GM18520 (cell line): ENCODE data around the gene MAGEA6.
"Not testable (repeated sequence)": the region's sequence is repeated elsewhere in the genome, so short reads cannot be mapped to it uniquely, and the experiment has no call there.

Experiments
- ATAC-seq: cut with Tn5 transposase; IDR thresholded peaks from one replicate; pipeline ENCODE4 v1.9.1; 2021; ENCODE audit not compliant: unreplicated experiment

Gene MAGEA6

DNA sequence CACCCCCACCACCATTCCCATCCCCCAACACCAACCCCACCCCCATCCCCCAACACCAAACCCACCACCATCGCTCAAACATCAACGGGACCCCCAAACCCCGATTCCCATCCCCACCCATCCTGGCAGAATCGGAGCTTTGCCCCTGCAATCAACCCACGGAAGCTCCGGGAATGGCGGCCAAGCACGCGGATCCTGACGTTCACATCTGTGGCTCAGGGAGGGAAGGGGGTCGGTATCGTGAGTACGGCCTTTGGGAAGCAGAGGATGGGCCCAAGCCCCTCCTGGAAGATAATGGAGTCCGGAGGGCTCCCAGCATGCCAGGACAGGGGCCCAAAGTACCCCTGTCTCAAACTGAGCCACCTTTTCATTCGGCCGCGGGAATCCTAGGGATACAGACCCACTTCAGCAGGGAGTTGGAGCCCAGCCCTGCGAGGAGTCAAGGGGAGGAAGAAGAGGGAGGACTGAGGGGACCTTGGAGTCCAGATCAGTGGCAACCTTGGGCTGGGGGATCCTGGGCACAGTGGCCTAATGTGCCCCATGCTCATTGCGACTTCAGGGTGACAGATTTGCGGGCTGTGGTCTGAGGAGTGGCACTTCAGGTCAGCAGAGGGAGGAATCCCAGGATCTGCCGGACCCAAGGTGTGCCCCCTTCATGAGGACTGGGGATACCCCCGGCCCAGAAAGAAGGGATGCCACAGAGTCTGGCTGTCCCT is 35.2 kb downstream of the MAGEA6 start:
- ATAC-seq = not testable (repeated sequence)

DNA sequence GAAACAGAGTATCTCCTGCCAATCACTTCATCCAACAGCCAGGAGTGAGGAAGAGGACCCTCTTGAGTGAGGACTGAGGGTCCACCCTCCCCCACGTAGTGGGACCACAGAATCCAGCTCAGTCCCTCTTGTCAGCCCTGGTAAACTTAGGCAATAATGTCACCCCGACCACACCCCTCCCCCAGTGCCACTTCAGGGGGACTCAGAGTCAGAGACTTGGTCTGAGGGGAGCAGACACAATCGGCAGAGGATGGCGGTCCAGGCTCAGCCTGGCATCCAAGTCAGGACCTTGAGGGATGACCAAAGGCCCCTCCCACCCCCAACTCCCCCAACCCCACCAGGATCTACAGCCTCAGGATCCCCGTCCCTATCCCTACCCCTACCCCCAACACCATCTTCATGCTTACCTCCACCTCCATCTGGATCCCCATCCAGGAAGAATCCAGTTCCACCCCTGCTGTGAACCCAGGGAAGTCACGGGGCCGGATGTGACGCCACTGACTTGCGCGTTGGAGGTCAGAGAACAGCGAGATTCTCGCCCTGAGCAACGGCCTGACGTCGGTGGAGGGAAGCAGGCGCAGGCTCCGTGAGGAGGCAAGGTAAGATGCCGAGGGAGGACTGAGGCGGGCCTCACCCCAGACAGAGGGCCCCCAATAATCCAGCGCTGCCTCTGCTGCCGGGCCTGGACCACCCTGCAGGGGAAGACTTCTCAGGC is 36.1 kb downstream of the MAGEA6 start, which contains the start of the genes CSAG1 and MAGEA12:
CSAG1 (minus strand) TSS at position 461 of the 715 bp plus-strand sequence. CDS start 1,261 bp downstream, outside the sequence.
MAGEA12 (plus strand) TSS at position 497 of the 715 bp plus-strand sequence. CDS start 2,405 bp downstream, outside the sequence.
- ATAC-seq = no peak

DNA sequence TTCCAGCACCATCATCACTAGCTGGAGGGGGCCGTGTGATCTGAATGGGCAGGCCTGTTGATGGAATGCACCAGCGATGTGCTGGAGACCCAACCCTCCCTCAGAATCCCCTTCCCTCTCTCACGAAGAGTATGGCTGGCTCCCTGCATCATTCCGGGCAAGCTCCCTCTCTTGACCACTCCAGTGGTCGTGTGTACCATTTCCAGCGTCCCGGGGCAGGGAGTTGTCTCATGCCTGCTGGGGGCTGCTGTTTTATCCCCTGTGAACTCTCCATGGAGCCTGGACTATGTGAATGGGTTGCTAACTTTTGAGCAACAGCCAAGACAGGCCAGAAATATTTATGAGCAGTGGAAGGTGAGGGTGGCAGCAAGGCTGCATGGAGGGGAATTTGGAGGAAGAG is 44.1 kb downstream of the MAGEA6 start:
- ATAC-seq = no peak
